ENCODE measurements around the gene BACH1.
A peak's percentile ranks its signal among the peaks of the same experiment; 100 is the strongest.

BACH1 gene

DNA sequence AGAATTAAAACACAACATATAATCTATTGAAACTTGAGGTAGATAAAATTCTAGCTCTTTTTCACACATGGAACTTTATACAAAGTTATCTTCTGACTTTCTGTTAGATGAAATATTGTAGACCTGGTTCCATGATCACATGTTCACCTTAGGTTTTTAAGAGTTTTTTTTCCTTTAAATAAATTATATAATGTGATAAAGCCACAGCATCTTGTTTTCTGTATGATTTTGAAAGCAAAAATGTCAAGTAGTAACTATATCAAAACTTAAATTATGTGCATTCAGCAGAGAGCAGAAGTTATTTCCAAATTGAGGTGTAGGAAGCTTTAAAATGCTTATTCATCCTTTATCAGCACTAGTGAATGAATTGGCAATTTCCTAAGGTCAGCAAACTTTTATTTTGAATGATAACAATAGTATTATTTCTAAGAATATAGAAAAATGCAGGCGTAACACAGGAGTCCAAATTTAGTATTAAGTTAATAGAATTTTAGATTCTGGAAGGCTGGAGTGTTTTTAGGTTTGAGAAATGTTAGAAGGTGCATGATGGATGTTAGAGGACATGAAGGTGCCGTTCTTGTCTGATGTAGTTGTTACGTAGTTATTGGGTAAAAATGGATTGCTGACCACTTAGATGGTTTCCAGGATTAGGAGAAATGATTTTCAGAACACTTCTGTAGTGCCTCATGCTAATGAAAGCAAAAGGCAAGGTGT is 17.5 kb downstream of the BACH1 start:
- no peak for DNase-seq

GRCh38 chr21:29316806-29317205 is 18.1 kb downstream of the BACH1 start:
- no peak for DNase-seq

GRCh38 chr21:29318354-29318753 is 19.6 kb downstream of the BACH1 start:
- DNase-seq = no peak

DNA sequence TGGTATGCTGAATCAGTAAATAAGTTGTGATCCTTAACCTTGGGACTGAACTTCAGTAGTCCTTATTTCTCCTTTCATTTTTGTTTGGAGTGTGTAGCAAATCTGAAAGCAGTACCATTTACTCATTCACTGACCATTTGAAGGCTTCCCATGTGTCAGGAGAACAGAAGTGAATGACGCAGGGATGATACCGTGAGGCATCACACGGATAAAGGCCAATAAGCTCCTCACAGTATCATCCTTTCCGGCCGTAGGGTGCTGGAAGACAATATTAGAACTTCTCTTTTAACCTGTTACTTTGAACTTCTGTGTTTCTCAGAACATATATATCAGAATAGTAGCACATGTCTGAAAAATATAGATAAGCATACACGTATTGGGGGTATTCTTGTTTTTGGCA is 21.3 kb downstream of the BACH1 start:
- DNase-seq = no peak

DNA sequence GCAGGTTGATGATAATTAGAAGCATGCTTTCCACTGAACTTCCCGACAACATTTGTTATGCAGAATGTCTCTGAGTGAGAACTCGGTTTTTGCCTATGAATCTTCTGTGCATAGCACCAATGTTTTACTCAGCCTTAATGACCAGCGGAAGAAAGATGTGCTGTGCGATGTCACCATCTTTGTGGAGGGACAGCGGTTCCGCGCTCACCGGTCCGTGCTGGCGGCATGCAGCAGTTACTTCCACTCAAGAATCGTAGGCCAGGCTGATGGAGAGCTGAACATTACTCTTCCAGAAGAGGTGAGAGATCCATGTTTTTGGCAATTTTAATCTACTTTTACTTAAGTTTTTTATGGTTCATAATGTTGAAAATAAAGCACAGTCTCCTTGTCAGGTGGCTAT is 22.5 kb downstream of the BACH1 start:
- DNase-seq = no peak

DNA sequence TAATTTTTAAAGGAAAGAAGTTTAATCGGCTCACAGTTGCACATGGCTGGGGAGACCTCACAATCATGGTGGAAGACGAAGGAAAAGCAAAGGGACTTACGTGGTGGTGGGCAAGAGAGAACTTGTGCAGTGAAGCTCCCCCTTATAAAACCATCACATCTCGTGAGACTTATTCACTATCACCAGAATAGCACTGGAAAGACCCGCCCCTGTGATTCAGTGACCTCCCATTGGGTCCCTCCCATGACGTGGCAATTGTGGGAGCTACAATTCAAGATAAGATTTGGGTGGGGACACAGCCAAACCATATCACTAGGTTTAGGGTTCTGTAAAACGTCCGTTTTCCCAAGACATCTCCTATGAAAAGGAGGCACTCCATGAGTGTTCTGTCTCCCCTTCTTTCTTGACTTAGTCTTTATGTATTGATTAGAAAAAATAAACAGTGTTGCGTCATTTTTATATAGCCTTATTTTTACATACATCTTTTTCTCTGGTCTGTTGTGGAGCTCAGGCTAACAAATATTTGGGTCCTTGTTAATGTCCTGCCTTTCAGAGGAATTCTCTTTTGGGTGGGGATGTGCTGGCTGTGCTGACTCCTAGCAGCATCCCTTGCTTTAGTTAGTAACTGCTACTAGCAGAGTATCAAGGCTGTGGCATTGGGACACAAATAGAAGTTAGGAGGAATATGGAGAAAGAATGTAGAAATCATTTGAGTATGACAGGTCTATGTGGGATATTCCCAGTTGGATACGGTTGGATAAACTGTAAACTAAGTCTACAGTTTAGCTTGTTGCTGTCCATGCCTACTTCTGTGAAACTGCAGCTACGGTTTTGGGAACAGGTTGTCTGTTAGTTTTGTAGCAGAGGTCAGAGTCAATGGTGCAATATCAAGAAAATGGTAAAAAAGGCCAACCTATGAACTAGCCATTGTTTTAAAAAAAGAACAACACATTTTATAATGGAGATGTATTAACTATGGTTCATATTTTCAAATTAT is 23.5 kb downstream of the BACH1 start:
- no peak for DNase-seq

- no peak for DNase-seq
Measured at GRCh38 chr21:29323189-29323588, 24.5 kb downstream of the BACH1 start.

GRCh38 chr21:29326914-29327554 is 28.3 kb downstream of the BACH1 start:
- no peak for DNase-seq

DNA sequence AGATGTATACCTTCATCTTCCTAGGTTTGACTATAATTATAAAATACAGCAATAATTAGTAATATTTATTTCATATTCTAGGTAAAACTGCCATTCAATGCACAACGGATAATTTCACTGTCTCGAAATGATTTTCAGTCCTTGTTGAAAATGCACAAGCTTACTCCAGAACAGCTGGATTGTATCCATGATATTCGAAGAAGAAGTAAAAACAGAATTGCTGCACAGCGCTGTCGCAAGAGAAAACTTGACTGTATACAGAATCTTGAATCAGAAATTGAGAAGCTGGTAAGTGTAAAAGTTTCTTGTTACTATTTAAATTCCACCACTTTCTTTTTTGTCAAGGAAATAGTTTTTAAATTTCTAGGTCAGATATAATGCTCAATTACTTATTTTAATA is 30.7 kb downstream of the BACH1 start:
- no peak for DNase-seq

- DNase-seq = no peak
Measured at GRCh38 chr21:29330797-29331196, 32.1 kb downstream of the BACH1 start.

- no peak for DNase-seq
Measured at GRCh38 chr21:29332461-29333362, 34.0 kb downstream of the BACH1 start.

- no peak for DNase-seq
Measured at GRCh38 chr21:29333406-29333805, 34.7 kb downstream of the BACH1 start.

GRCh38 chr21:29334717-29335428 is 36.2 kb downstream of the BACH1 start:
- DNase-seq = no peak

GRCh38 chr21:29335720-29336119 is 37.0 kb downstream of the BACH1 start:
- no peak for DNase-seq

DNA sequence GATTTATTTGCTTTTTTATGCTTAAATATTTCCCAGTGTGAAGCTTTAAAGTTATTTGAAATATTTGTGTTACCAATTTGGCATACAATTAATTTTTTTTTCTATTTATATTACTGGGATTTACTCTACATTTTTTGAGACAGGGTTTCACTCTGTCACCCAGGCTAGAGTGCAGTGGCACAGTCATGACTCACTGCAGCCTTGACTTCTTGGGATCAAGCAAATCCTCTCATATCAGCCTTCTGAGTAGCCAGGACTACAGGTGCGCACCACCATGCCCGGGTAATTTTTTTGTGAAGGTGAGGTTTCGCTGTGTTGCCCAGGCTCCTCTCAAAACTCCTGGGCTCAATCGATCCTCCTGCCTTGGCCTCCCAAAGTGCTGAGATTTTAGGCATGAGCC is 39.5 kb downstream of the BACH1 start:
- no peak for DNase-seq

DNA sequence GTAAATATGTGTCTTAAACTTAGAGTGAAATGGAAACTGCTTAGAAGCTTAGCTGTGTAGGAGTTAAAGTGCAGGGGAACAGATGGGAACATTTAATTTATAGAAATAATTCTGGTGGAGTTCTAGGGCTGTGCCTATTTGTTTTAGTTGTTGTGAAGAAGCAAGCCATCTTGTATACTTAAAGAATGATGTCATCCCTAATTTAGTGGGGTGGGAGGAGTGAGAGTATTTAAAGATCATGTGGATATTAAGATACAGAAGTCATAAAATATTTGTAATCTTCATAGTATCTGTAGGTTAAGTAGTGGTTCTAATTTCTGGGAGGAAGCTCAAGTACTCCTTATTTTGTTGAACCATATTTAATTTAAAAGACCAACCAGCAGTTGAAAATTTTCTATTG is 41.5 kb downstream of the BACH1 start:
- DNase-seq = no peak

DNA sequence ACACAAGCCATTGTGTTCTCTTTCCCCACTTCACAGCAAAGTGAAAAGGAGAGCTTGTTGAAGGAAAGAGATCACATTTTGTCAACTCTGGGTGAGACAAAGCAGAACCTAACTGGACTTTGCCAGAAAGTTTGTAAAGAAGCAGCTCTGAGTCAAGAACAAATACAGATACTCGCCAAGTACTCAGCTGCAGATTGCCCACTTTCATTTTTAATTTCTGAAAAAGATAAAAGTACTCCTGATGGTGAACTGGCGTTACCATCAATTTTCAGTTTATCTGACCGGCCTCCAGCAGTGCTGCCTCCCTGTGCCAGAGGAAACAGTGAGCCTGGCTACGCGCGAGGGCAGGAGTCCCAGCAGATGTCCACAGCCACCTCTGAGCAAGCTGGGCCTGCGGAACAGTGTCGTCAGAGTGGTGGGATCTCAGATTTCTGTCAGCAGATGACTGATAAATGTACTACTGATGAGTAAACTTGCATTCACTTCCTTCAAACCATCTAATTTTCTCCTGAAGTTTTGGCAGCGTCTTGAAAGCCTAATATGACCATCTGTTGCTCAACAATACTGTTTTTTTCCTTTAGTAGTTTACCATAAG is 43.7 kb downstream of the BACH1 start:
- DNase-seq = peak; percentile 57

- no peak for DNase-seq
Measured at GRCh38 chr21:29343519-29343918, 44.8 kb downstream of the BACH1 start.

- DNase-seq = no peak
Measured at GRCh38 chr21:29346281-29346680, 47.6 kb downstream of the BACH1 start.

GRCh38 chr21:29346771-29347170 is 48.0 kb downstream of the BACH1 start:
- no peak for DNase-seq

GRCh38 chr21:29347274-29347681 is 48.6 kb downstream of the BACH1 start:
- DNase-seq = no peak

Data from stimulated activated CD4-positive, alpha-beta T cell treated with anti-CD3 and anti-CD28 coated beads, Interleukin-4, amount 100 ng/mL, for 24 hours (primary cell).